Central memory CD8-positive, alpha-beta T cell (primary cell): ENCODE measurements around the gene CDC42BPB.

ENCODE experiments used
- ATAC-seq: fragments of 150-1000 bp; cut with Tn5 transposase; replicated peaks from 2 replicates; pipeline ENCODE4 v1.10.0; 2022; ENCODE audit warnings: mild to moderate bottlenecking, moderate FRiP score, moderate number of reproducible peaks; ENCODE audit not compliant: poor library complexity, severe bottlenecking; ENCODE audit errors: extremely low read depth
- DNase-seq, 2 donors: peaks; one replicate each; pipeline ENCODE4 v3.0.0; 2021; ENCODE audit warnings: low spot score in 2 of 2
- H3K27ac Mint-ChIP-seq: one replicate; pipeline ENCODE4 v1.8.0; 2022; ENCODE audit warnings: low read depth, mild to moderate bottlenecking, moderate library complexity, mixed read lengths
- H3K27me3 Mint-ChIP-seq: one replicate; pipeline ENCODE4 v1.8.0; 2022; ENCODE audit warnings: mixed read lengths
- H3K36me3 Mint-ChIP-seq: one replicate; pipeline ENCODE4 v1.8.0; 2022; ENCODE audit warnings: mild to moderate bottlenecking, moderate library complexity, mixed read lengths; ENCODE audit not compliant: insufficient read depth
- H3K4me1 Mint-ChIP-seq: one replicate; pipeline ENCODE4 v1.8.0; 2022; ENCODE audit warnings: mixed read lengths
- H3K4me3 Mint-ChIP-seq: one replicate; pipeline ENCODE4 v1.8.0; 2022; ENCODE audit warnings: mild to moderate bottlenecking, moderate library complexity, mixed read lengths
- H3K9me3 Mint-ChIP-seq: one replicate; pipeline ENCODE4 v1.8.0; 2022; ENCODE audit warnings: mixed read lengths

CDC42BPB gene

DNA sequence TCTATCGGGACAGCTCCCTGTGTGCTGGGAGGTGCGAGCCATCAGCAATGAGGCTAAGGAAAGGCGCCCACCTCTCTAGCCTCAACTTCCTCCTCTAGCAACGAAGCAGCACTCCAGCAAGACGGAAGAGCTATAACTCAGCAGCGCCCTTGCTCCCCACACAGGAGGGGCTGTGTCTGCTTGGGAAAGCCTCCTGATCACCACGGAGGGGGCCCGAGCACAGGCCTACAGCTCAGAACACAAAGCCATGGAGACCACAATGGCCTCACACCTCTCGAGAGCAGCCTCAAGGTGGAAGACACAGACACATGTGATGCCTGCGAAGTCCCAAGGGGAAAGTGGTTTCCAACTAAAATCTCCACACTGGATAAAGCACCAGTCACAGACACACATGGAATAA, 60.4 kb downstream of the CDC42BPB start:
- H3K4me1 Mint-ChIP-seq: no peaks in the 10 kb centered on the region
- H3K27me3 Mint-ChIP-seq: peaks cover 31% of the 10 kb centered on the region
- DNase-seq (no peak), ATAC-seq (no peak)
- H3K4me3 Mint-ChIP-seq: no peak overlapping the region
- H3K27ac Mint-ChIP-seq: no peak overlapping the region
- H3K9me3 Mint-ChIP-seq: no peaks in the 10 kb centered on the region
- peaks cover 2% of the 10 kb centered on the region for H3K36me3 Mint-ChIP-seq

DNA sequence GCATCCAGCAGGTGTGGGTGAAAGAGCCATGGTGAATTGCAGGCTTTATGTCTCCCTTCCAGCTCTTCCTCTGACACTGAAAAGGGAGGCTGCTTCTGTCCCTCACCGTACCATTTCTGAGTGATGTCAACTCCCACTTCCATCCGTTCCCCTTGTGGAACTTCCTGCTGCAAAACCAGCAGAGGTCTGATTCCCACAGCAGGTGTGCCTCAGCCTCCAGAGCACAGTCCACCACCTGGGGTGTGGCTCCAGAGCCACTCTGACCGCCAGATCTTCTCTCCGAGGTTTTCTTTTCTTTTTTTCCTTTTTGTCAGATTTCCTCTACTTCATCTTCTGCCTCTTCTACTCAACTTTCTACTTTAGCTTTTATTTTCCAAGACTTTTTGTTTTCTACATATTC, 62.7 kb downstream of the CDC42BPB start:
- H3K27ac Mint-ChIP-seq: no peak overlapping the region
- H3K4me1 Mint-ChIP-seq: no peaks in the 10 kb centered on the region

DNA sequence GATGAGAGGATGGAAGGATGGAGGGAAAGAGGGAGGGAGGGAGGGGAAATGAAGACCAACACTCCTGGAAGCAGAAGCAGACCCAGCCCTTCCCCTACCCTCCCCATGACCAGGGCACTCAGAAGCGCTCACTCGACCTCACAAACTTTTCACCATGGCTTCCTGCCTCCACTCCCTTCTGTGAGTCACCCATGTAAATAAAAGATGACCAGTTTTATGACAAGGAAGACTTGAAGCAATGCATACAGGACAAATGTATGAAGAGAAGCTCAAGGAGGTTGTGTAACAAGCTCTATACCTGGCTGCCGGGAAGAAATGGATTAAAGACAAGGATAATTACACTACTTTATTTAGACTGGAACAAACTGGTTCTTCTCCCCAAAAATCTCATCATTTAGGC, 63.8 kb downstream of the CDC42BPB start:
- Mint-ChIP-seq H3K27ac (no peak overlapping the region), H3K4me3 (no peak overlapping the region), H3K9me3 (peaks cover under 1% of the 10 kb centered on the region), H3K4me1 (no peaks in the 10 kb centered on the region), H3K36me3 (peaks cover 2% of the 10 kb centered on the region), H3K27me3 (peaks cover 56% of the 10 kb centered on the region)
- ATAC-seq (no peak), DNase-seq (no peak)

More for the DNA sequence above, 62.7 kb downstream of the CDC42BPB start:
- no peak for DNase-seq
- H3K27me3 Mint-ChIP-seq: peaks cover 52% of the 10 kb centered on the region
- no peaks in the 10 kb centered on the region for H3K9me3 Mint-ChIP-seq
- H3K36me3 Mint-ChIP-seq: peaks cover 2% of the 10 kb centered on the region
- no peak overlapping the region for H3K4me3 Mint-ChIP-seq
- ATAC-seq: no peak

DNA sequence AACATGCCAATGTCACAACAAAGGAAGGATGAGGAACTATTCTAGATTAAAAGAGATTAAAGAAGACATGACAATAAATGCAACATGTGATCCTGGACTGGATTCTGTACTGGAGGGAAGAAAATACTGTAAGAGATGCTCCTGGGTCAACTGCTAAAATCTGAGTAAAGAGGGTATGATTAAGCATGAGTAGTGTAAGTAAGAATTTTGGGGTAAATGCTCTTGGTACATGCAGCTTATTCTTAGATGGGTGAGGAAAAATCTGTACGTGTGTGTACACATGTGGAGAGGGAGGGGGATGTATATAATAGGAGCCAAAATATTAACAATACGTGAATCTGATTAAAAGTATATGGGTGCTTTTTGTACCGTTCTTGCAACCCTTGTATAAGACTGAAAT, 66.0 kb downstream of the CDC42BPB start:
- Mint-ChIP-seq H3K9me3 (peaks cover 10% of the 10 kb centered on the region), H3K27me3 (peaks cover 76% of the 10 kb centered on the region), H3K4me1 (no peaks in the 10 kb centered on the region), H3K4me3 (no peak overlapping the region), H3K27ac (no peak overlapping the region), H3K36me3 (peaks cover 1% of the 10 kb centered on the region)
- DNase-seq: no peak
- no peak for ATAC-seq

DNA sequence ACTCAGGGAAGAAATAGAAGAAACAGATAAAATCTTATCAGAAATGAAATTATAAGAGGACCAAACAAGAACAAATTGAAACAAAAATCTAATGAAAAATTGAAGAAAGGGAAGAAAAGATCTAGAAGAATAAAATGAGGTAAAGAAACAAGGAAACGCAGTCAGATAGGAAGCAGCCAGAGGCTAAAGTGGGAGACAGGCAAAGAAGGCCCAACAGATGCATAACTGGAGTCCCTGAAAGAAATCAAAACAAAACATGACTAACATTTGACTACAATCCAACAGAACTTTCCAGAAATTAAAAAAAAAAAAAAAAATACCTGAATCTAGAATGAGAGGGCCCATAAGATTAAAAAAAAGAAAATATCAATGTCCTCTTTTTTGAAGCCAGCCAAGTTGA, 69.3 kb downstream of the CDC42BPB start:
- Mint-ChIP-seq H3K4me1 (no peaks in the 10 kb centered on the region), H3K4me3 (no peak overlapping the region), H3K27ac (no peak overlapping the region), H3K36me3 (peaks cover 3% of the 10 kb centered on the region), H3K9me3 (peaks cover 10% of the 10 kb centered on the region), H3K27me3 (peaks cover 74% of the 10 kb centered on the region)
- ATAC-seq (no peak), DNase-seq (no peak)

DNA sequence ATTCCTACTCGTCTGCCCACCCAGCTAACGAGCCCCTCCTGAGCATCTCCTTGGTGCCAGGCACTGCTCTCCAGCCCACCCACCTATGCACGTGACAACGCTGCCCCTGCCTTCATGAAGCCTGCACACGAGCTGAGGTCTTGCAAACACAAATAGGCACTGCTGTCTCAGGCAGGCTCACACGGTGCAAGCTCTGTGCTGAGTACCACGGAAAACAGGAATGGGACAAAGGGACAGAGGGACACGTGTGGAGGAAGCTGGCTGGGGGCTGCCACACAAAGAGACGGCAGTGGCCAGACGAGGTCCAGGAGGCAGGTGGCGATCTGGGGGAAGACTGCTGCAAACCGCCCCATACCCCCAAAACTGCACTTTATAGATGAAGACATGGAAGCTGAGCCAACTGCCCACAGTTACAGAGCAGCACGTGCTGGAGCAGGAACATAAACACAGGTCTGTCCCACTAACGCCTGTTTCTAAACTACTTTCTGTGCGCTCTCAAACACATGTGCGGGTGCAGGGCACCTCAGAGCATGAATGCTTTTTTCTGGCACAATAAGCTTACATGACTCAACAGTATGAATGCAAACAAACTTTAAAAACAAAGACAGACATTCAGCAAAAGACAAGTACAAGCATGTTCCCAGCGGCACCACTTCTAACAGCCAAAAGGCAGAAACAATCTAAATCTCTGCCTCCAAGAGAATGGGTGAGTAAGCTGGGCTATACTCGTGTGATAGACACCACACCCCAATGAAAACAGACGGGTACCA, 70.4 kb downstream of the CDC42BPB start:
- Mint-ChIP-seq H3K4me3 (no peak overlapping the region), H3K4me1 (no peaks in the 10 kb centered on the region), H3K36me3 (peaks cover 3% of the 10 kb centered on the region), H3K27ac (no peak overlapping the region), H3K27me3 (peaks cover 85% of the 10 kb centered on the region), H3K9me3 (peaks cover 10% of the 10 kb centered on the region)
- no peak for ATAC-seq
- no peak for DNase-seq

DNA sequence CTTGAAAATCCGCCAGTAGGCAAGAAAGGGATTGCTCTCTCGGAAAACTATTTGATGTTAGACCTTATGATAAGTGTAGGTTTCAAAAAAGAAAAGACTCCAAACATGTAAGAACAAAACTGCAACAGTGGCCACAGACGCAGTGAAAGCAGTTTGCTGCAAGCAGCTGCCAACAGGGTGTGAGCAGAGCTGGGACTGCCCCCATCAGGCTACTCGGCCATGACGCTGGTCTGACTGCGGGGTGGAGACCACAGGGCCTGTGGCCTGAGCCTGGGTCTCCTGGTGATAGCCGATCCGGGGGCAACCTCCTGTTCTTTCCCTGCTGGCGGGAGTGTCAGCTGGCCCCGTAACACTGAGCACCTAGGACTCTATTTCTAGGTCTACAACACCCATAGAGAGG, 71.7 kb downstream of the CDC42BPB start:
- no peak overlapping the region for H3K27ac Mint-ChIP-seq
- DNase-seq (no peak), ATAC-seq (no peak)
- peaks cover 87% of the 10 kb centered on the region for H3K27me3 Mint-ChIP-seq
- peaks cover 10% of the 10 kb centered on the region for H3K9me3 Mint-ChIP-seq
- H3K4me1 Mint-ChIP-seq: no peaks in the 10 kb centered on the region
- no peak overlapping the region for H3K4me3 Mint-ChIP-seq
- H3K36me3 Mint-ChIP-seq: peaks cover 3% of the 10 kb centered on the region

DNA sequence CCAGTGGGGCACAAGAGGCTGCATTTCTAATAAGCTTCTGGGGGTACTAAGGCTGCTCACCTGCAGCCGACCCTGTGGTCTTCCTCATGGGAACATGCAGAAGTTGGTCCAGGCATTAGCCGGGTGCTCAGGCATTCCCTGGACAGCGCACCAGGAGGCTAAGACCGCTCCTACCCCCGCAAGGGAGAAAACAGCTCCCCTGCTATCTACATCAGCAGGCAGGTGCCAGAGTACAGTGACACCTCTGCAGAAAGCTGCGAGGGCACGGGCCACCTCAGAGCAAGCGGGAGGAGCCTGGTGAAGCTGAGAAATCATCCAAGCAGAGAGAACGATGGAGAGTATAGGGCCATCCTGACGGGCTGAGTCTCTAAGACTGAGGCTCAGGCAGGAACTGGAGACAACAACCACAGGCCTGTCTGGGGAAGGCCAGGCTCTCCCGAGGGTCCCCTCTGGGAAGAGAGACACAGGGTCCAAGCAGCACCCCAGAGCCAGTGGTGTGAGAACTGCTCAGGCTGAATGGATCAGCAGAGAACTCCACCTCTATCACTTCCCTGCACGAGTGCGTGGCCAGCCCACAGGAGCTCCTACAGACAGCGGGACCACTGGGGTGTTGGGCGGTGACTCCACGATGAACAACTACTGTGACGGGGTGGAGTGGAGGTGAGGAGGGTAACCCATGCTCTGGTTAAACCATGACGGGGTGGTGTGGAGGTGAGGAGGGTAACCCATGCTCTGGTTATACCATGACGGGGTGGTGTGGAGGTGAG, 72.8 kb downstream of the CDC42BPB start:
- Mint-ChIP-seq H3K36me3 (peaks cover 3% of the 10 kb centered on the region), H3K9me3 (peaks cover 10% of the 10 kb centered on the region), H3K27me3 (peaks cover 76% of the 10 kb centered on the region), H3K4me3 (no peak overlapping the region), H3K27ac (no peak overlapping the region), H3K4me1 (no peaks in the 10 kb centered on the region)
- DNase-seq: no peak
- ATAC-seq: no peak

DNA sequence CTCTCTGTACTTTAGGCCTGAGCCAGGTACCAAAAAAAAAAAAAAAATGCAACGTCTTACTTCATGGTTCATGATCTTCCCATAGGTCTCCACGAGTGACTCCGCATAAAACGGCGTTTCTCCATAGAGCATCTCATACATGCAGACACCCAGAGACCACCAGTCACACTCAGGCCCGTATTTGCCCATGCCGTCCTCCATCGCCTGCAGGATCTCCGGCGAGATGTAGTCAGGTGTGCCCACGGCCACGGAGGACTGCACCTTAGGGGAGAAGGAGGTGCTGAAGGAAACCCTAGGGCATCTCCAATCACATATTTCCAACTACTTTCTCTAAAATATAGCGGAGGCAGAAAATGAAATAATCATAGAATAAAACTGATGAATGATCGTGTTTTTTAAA, 73.9 kb downstream of the CDC42BPB start:
- Mint-ChIP-seq H3K4me3 (no peak overlapping the region), H3K9me3 (peaks cover 10% of the 10 kb centered on the region), H3K4me1 (no peaks in the 10 kb centered on the region), H3K27me3 (peaks cover 74% of the 10 kb centered on the region), H3K27ac (no peak overlapping the region), H3K36me3 (peaks cover 3% of the 10 kb centered on the region)
- DNase-seq: no peak
- ATAC-seq: no peak

DNA sequence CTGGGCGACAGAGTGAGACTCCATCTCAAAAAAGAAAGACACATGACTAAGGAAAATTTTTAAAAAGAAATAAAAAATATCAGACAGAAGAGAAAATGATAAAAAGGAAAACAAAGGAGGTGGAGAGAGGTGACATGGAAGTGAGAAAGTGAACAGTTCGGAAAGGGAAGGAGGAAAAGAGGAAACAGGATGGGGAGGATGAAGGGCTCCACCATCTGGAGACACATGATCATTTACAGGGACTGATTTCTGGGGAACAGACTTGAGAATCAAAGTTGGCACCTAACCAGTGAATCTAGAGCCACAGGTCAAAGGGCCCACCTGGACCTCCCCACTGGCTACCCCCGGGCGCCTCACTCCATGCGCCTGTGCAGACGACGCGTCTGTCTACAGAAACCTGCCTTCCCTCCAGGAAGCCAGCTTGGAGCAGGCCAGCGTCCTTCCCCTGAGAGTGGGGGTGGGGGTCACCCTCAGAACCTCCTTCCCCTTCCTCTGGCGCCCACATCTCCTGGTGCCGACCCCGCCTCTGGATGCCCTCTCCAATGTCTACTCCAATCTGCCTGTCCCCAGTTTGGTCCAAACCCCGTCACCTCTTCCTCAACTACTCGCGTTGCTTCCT, 74.4 kb downstream of the CDC42BPB start:
- DNase-seq (no peak), ATAC-seq (no peak)
- Mint-ChIP-seq H3K9me3 (peaks cover 4% of the 10 kb centered on the region), H3K36me3 (peaks cover 3% of the 10 kb centered on the region), H3K4me3 (no peak overlapping the region), H3K4me1 (no peaks in the 10 kb centered on the region), H3K27ac (no peak overlapping the region), H3K27me3 (peaks cover 68% of the 10 kb centered on the region)

DNA sequence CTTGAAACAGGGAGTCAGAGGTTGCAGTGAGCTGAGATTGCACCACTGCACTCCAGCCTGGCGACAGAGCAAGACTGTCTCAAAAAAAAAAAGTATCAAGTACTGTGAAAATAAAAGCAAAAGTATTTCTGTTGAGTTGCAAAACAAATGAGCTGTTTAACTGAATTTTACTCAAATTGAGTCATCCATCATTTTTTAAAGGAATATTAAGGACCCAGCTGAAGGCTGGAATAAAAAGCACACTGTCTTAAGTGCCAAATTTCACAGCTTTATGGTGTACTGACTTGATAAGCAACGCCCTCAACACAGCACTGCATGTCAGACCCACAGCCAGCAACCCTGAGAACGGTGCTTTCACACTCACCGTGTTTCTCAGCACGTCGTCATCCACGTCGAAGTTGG, 76.9 kb downstream of the CDC42BPB start:
- Mint-ChIP-seq H3K4me1 (no peaks in the 10 kb centered on the region), H3K27ac (no peak overlapping the region), H3K4me3 (no peak overlapping the region), H3K27me3 (peaks cover 48% of the 10 kb centered on the region), H3K36me3 (peaks cover 2% of the 10 kb centered on the region), H3K9me3 (no peaks in the 10 kb centered on the region)
- ATAC-seq (no peak), DNase-seq (no peak)

DNA sequence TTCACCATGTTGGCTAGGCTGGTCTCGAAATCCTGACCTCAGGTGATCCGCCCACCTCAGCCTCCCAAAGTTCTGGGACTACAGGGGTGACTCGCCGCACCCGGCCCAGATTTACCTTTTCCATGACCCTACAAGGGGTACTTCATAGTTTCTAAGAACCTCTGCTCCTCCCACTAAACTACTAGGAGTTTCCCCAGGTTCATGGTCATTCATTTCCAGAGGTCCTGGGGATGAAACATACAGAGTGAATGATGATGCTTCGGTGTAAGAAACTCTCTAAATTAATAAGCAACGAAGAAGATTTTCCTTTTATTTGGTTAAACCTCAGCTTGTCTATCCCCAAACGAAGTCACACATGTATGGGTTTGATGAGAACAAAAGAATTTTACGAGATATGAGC, 77.9 kb downstream of the CDC42BPB start:
- ATAC-seq (no peak), DNase-seq (no peak)
- Mint-ChIP-seq H3K27me3 (peaks cover 38% of the 10 kb centered on the region), H3K27ac (no peak overlapping the region), H3K36me3 (peaks cover 2% of the 10 kb centered on the region), H3K9me3 (no peaks in the 10 kb centered on the region), H3K4me3 (no peak overlapping the region), H3K4me1 (no peaks in the 10 kb centered on the region)

DNA sequence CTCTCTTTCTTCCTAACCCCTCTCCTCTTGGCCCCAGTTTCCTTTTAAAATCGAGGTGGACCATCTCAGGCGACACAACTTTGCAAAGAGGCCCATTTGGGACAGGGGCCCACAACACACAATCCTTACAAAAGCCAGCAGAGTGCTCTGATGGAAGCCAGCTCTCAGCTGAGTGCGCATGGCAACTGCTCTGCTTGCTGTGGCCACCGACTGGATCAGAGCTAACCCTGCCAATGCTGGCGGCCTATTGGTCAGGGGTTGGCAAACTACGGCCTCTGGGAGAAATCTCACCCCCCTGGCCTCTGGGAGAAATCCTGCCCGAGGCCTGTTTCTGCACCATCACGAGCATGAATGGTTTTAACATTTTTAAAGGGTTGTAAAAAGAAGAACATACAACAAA, 79.9 kb downstream of the CDC42BPB start:
- H3K27ac Mint-ChIP-seq: no peak overlapping the region
- no peak overlapping the region for H3K4me3 Mint-ChIP-seq
- DNase-seq (no peak), ATAC-seq (no peak)
- no peaks in the 10 kb centered on the region for H3K9me3 Mint-ChIP-seq
- H3K27me3 Mint-ChIP-seq: peaks cover 19% of the 10 kb centered on the region
- no peaks in the 10 kb centered on the region for H3K4me1 Mint-ChIP-seq
- no peaks in the 10 kb centered on the region for H3K36me3 Mint-ChIP-seq
